OCI-LY7 (cell line): Measurements from ENCODE around the gene GATB. TPM values are rescaled to one million over a fixed set of nuclear protein-coding genes. Genes with fewer than 3 reads are reported as not detected.

Experiments used
- BruUV-seq: library from RNA; stranded (reverse); fragments of 400-500 nt; replicated peaks from 2 replicates; lab custom pipeline; 2021; lab: Mats Ljungman, UMichigan
- CTCF ChIA-PET: fragments of 300-600 bp; sonication (Branson Sonifier 250); formaldehyde crosslinking; loops from one replicate; lab custom pipeline; 2022; ENCODE audit warnings: antibody characterized with exemption; ENCODE audit not compliant: unreplicated experiment; lab: Charles Lee
- POLR2A ChIA-PET: fragments of 300-600 bp; sonication (Branson Sonifier 250); formaldehyde crosslinking; loops from one replicate; lab custom pipeline; 2022; ENCODE audit warnings: antibody characterized with exemption; lab: Charles Lee
- DNase-seq: peaks from one replicate; pipeline ENCODE4 v3.0.0-alpha.2; 2015; ENCODE audit warnings: low spot score
- H2AFZ ChIP-seq: fragments of 200-600 bp; sonication (generic), shearing (Covaris generic); 2 replicates; pipeline ENCODE4 v1.6.1; 2014; ENCODE audit warnings: mild to moderate bottlenecking, antibody characterized with exemption, low read length, moderate library complexity
- H3K27ac ChIP-seq: fragments of 200-600 bp; sonication (generic); 2 replicates; pipeline ENCODE4 v1.5.1; 2014; ENCODE audit warnings: mixed run types, low read depth, mild to moderate bottlenecking, moderate library complexity, low read length, inconsistent platforms; ENCODE audit not compliant: poor library complexity, severe bottlenecking
- H3K36me3 ChIP-seq: fragments of 200-600 bp; sonication (generic); 2 replicates; pipeline ENCODE4 v1.6.1; 2014; ENCODE audit warnings: mild to moderate bottlenecking, antibody characterized with exemption, low read length, moderate library complexity, mixed read lengths; ENCODE audit not compliant: insufficient read depth
- H3K4me1 ChIP-seq: fragments of 200-600 bp; sonication (generic); 2 replicates; pipeline ENCODE4 v1.5.1; 2014; ENCODE audit warnings: mild to moderate bottlenecking, low read length; ENCODE audit not compliant: insufficient read depth, poor library complexity, severe bottlenecking
- H3K4me2 ChIP-seq: fragments of 200-600 bp; sonication (generic); 2 replicates; pipeline ENCODE4 v1.6.1; 2014; ENCODE audit warnings: mild to moderate bottlenecking, low read length
- H3K4me3 ChIP-seq: fragments of 200-600 bp; sonication (generic); 2 replicates; pipeline ENCODE4 v1.5.1; 2014; ENCODE audit warnings: mild to moderate bottlenecking, low read depth, low read length; ENCODE audit not compliant: poor library complexity, severe bottlenecking
- H3K79me2 ChIP-seq: fragments of 200-600 bp; sonication (generic); 2 replicates; pipeline ENCODE4 v1.6.1; 2016; ENCODE audit warnings: low read depth, mild to moderate bottlenecking, low read length, moderate library complexity, mixed read lengths; ENCODE audit not compliant: insufficient read depth
- H3K9me2 ChIP-seq: fragments of 200-600 bp; sonication (generic); 2 replicates; pipeline ENCODE4 v1.6.1; 2016; ENCODE audit warnings: mild to moderate bottlenecking, low read length, mixed read lengths; ENCODE audit not compliant: insufficient read depth
- H3K9me3 ChIP-seq: fragments of 200-600 bp; sonication (generic); 2 replicates; pipeline ENCODE4 v1.6.1; 2014; ENCODE audit warnings: mild to moderate bottlenecking, mixed run types, low read length, mixed read lengths
- H4K20me1 ChIP-seq: fragments of 200-600 bp; sonication (generic); 2 replicates; pipeline ENCODE4 v1.6.1; 2014; ENCODE audit warnings: mild to moderate bottlenecking, antibody characterized with exemption, low read length, moderate library complexity, mixed read lengths; ENCODE audit not compliant: insufficient read depth
- EZH2phosphoT487 ChIP-seq: fragments of 200-600 bp; sonication (generic); IDR thresholded peaks from 2 replicates; pipeline ENCODE4 v1.6.1; 2018; ENCODE audit warnings: low read depth, borderline replicate concordance, mild to moderate bottlenecking, mixed run types, antibody characterized with exemption, low read length, moderate library complexity, mixed read lengths
- intact Hi-C: fragments of 100-400 bp; cut with micrococcal nuclease; formaldehyde crosslinking; loops from one replicate; pipeline ENCODE4 v1.10.0; 2022; ENCODE audit not compliant: unreplicated experiment
- total RNA-seq, 2 experiments: library from RNA; depleted of rRNA in 1 of 2; stranded (reverse); fragments of >200 nt in 1 of 2; shearing (Covaris generic) in 1 of 2; gene quantifications; 2 replicates each; pipeline ENCODE4 v1.2.3, GENCODE V29; 2014 to 2022
- TF ChIP-seq, protein P1 (sequence below): fragments of 200-600 bp; sonication (generic); conservative IDR thresholded peaks from 2 replicates; pipeline ENCODE4 v1.5.1; 2014; ENCODE audit warnings: mild to moderate bottlenecking, antibody characterized with exemption, low read length, moderate library complexity, mixed read lengths

The GATB gene
- total RNA-seq, 2 experiments from 2014 or later = 24.6 to 26.5 TPM

DNA sequence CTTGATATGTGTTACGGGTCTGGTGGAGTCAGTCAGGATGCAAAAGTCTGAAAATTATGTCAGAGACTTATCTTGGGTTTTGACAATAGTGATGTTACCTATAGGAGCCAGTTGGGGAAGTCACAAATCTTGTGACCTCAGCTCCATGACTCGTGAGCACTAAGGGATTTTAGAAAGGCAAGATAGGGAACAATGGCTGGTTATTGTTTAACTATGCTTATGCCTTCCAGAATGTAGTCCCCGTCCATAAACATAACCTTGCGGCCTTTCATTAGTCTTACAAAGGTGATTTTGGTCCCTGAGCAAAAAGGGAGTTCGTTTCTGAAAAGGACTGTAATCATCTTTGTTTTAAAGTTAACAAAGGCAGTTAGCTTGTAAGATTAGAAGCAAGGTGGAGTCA lies 23.9 kb upstream of the GATB start:
- Histone ChIP-seq H4K20me1 (no peaks in the 10 kb centered on the region), H3K9me3 (no peaks in the 10 kb centered on the region), H3K4me1 (no peaks in the 10 kb centered on the region), H3K79me2 (no peaks in the 10 kb centered on the region), H3K4me2 (no peak overlapping the region), H3K9me2 (no peaks in the 10 kb centered on the region), H3K4me3 (no peak overlapping the region), H3K27ac (no peak overlapping the region), H2AFZ (no peak overlapping the region), H3K36me3 (no peaks in the 10 kb centered on the region)
- POLR2A ChIA-PET = no interaction called here
- no peak for TF ChIP-seq EZH2phosphoT487
- TF ChIP-seq, protein P1, sequence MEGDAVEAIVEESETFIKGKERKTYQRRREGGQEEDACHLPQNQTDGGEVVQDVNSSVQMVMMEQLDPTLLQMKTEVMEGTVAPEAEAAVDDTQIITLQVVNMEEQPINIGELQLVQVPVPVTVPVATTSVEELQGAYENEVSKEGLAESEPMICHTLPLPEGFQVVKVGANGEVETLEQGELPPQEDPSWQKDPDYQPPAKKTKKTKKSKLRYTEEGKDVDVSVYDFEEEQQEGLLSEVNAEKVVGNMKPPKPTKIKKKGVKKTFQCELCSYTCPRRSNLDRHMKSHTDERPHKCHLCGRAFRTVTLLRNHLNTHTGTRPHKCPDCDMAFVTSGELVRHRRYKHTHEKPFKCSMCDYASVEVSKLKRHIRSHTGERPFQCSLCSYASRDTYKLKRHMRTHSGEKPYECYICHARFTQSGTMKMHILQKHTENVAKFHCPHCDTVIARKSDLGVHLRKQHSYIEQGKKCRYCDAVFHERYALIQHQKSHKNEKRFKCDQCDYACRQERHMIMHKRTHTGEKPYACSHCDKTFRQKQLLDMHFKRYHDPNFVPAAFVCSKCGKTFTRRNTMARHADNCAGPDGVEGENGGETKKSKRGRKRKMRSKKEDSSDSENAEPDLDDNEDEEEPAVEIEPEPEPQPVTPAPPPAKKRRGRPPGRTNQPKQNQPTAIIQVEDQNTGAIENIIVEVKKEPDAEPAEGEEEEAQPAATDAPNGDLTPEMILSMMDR = no peak
- CTCF ChIA-PET = no interaction called here
- no TSS peak for BruUV-seq
- intact Hi-C loops = no loop called here
- no peak for DNase-seq

DNA sequence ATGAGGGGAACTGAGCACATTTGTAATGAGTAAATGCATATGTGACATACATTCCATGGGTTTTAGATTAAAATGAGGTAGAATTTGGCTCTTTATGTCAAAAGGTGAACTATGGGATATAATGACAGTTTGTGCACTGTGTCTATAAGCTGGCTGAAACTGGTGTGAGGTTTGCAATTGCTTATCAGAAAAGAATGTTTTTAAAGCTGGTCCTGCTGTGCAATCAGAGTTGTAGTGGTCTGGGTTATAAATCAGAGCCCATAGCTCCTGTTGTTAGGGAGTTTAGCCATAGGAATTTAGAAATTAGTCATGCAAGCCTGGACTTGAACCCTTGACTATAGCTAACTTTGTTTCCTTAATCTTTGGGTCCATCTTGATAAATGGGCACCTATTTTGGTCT lies 23.1 kb upstream of the GATB start:
- intact Hi-C loops = no loop called here
- Histone ChIP-seq H3K79me2 (no peaks in the 10 kb centered on the region), H3K27ac (no peak overlapping the region), H3K4me3 (no peak overlapping the region), H3K36me3 (no peaks in the 10 kb centered on the region), H3K9me2 (no peaks in the 10 kb centered on the region), H3K4me1 (no peaks in the 10 kb centered on the region), H4K20me1 (no peaks in the 10 kb centered on the region), H3K9me3 (no peaks in the 10 kb centered on the region), H2AFZ (no peak overlapping the region), H3K4me2 (no peak overlapping the region)
- no peak for DNase-seq
- no TSS peak for BruUV-seq
- POLR2A ChIA-PET = interaction anchor here (0.9 kb wide), 1 partner anchor 11 kb away, joined by 3 read pairs; no protein-coding TSS in a partner anchor
- CTCF ChIA-PET = no interaction called here
- no peak for TF ChIP-seq EZH2phosphoT487
- TF ChIP-seq, protein P1 = no peak

DNA sequence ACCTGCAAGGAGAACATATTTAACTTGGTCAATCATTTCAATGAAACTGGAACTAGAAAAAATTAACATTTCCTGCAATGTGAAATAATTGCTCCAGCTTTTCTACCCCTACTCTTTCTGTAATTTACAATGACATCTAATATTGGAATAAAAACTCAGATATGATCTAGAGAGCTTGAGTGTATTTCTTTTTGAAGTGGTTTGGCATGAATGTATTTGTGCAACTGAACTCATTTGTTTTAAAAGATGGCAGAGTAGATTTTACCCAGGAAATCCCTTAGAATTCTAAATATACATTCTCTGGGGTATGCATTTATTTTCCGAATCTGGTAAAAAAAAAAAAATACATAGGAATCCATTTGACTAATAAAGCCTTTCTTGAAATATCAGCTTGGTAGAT lies 21.5 kb upstream of the GATB start:
- Histone ChIP-seq H3K36me3 (no peaks in the 10 kb centered on the region), H3K9me2 (no peaks in the 10 kb centered on the region), H4K20me1 (no peaks in the 10 kb centered on the region), H3K27ac (no peak overlapping the region), H3K4me1 (no peaks in the 10 kb centered on the region), H3K4me2 (no peak overlapping the region), H3K79me2 (no peaks in the 10 kb centered on the region), H3K4me3 (no peak overlapping the region), H3K9me3 (no peaks in the 10 kb centered on the region), H2AFZ (no peak overlapping the region)
- TF ChIP-seq EZH2phosphoT487 = no peak
- ChIA-PET CTCF (no interaction called here), POLR2A (interaction anchor here (0.5 to 1.0 kb wide), 2 partner anchors 422 to 1165 kb away, joined by 3 read pairs; no protein-coding TSS in a partner anchor)
- no TSS peak for BruUV-seq
- DNase-seq = no peak
- intact Hi-C loops = no loop called here
